Liver (tissue), 9 donors: Measurements from ENCODE around the gene B4GALT3. TPM values are rescaled to one million over a fixed set of nuclear protein-coding genes. Genes with fewer than 3 reads are reported as not detected.

Experiments used
- DNase-seq: peaks from one replicate; pipeline ENCODE4 v3.0.0-alpha.2; 2017; ENCODE audit warnings: low spot score
- H3K27ac ChIP-seq, 2 donors: one replicate each; pipeline ENCODE4 v1.7.0; 2013; ENCODE audit warnings: inconsistent platforms in 2 of 2, low read length in 2 of 2, control low read depth in 1 of 2, low read depth in 1 of 2, mild to moderate bottlenecking in 1 of 2
- H3K27me3 ChIP-seq, 4 donors: one replicate each; pipeline versions ENCODE4 v1.6.1 to v1.7.0; 2013; ENCODE audit warnings: low read length in 3 of 4, inconsistent platforms in 1 of 4, mild to moderate bottlenecking in 1 of 4, moderate library complexity in 1 of 4; ENCODE audit not compliant: control insufficient read depth in 4 of 4, insufficient read depth in 4 of 4
- H3K36me3 ChIP-seq, 4 donors: one replicate each; pipeline versions ENCODE4 v1.6.1 to v1.7.0; 2013; ENCODE audit warnings: low read length in 3 of 4, mild to moderate bottlenecking in 3 of 4, low read depth in 1 of 4, moderate library complexity in 1 of 4; ENCODE audit not compliant: control insufficient read depth in 4 of 4, insufficient read depth in 3 of 4
- H3K4me1 ChIP-seq, 4 donors: one replicate each; pipeline versions ENCODE4 v1.6.1 to v1.7.0; 2013; ENCODE audit warnings: low read length in 3 of 4, mild to moderate bottlenecking in 3 of 4, moderate library complexity in 1 of 4; ENCODE audit not compliant: control insufficient read depth in 4 of 4, insufficient read depth in 4 of 4
- H3K4me3 ChIP-seq, 3 donors: one replicate each; pipeline versions ENCODE4 v1.6.1 to v1.7.0; 2013; ENCODE audit warnings: low read length in 3 of 3, control low read depth in 1 of 3, low read depth in 1 of 3, mild to moderate bottlenecking in 1 of 3
- H3K9ac ChIP-seq, 2 donors: one replicate each; pipeline ENCODE4 v1.7.0; 2013; ENCODE audit warnings: low read length in 2 of 2, mild to moderate bottlenecking in 2 of 2, moderate library complexity in 2 of 2, control low read depth in 1 of 2, low read depth in 1 of 2
- H3K9me3 ChIP-seq, 4 donors: one replicate each; pipeline versions ENCODE4 v1.6.1 to v1.7.0; 2013; ENCODE audit warnings: low read length in 3 of 4; ENCODE audit not compliant: control insufficient read depth in 4 of 4
- FOXA1 ChIP-seq: IDR thresholded peaks from 2 replicates; pipeline ENCODE4 v1.6.1; 2016; ENCODE audit warnings: antibody characterized with exemption
- FOXA2 ChIP-seq: IDR thresholded peaks from 2 replicates; pipeline ENCODE4 v1.6.1; 2016; ENCODE audit warnings: antibody characterized with exemption
- HNF4G ChIP-seq: IDR thresholded peaks from 2 replicates; pipeline ENCODE4 v1.6.1; 2016; ENCODE audit warnings: antibody characterized with exemption
- JUND ChIP-seq, 2 donors: IDR thresholded peaks; 2 replicates each; pipeline ENCODE4 v1.6.1; 2016; ENCODE audit warnings: antibody characterized with exemption in 2 of 2
- NR2F2 ChIP-seq: IDR thresholded peaks from 2 replicates; pipeline ENCODE4 v1.6.1; 2016; ENCODE audit warnings: antibody characterized with exemption
- RAD21 ChIP-seq, 2 donors: IDR thresholded peaks; 2 replicates each; pipeline ENCODE4 v1.6.1; 2016; ENCODE audit warnings: antibody characterized with exemption in 2 of 2, mild to moderate bottlenecking in 2 of 2
- REST ChIP-seq: IDR thresholded peaks from 2 replicates; pipeline ENCODE4 v1.6.1; 2016; ENCODE audit warnings: antibody characterized with exemption, mild to moderate bottlenecking
- SP1 ChIP-seq: IDR thresholded peaks from 2 replicates; pipeline ENCODE4 v1.6.1; 2018; ENCODE audit warnings: antibody characterized with exemption, mild to moderate bottlenecking
- TAF1 ChIP-seq: conservative IDR thresholded peaks from 2 replicates; pipeline ENCODE4 v1.6.1; 2016; ENCODE audit warnings: antibody characterized with exemption, mild to moderate bottlenecking
- WGBS: extraction: QIAGEN DNeasy Blood & Tissue Kit; methylation state at CpG from one replicate; pipeline ENCODE4 v1.1.7; 2013; 5-methylcytosine and 5-hydroxymethylcytosine counted together
- polyA plus RNA-seq, 2 donors: library from polyadenylated mRNA; stranded (reverse) in 1 of 2; unstranded in 1 of 2; fragments of 200-250 nt in 1 of 2; fragments of >200 nt in 1 of 2; fragmentation: Nextera tagmentation in 1 of 2; extraction: Ambion mirVana in 1 of 2; gene quantifications; one replicate each; pipeline versions ENCODE4 v1.2.1 to v1.2.3, GENCODE V29; 2013 to 2015
- total RNA-seq, 2 donors: library from RNA; depleted of rRNA; stranded (reverse); fragments of >200 nt; gene quantifications; one replicate each; pipeline ENCODE4 v1.2.3, GENCODE V29; 2014
- TF ChIP-seq, protein P1 (sequence below): IDR thresholded peaks from 2 replicates; pipeline ENCODE4 v1.6.1; 2016; ENCODE audit warnings: antibody characterized with exemption
- TF ChIP-seq, protein P2 (sequence below): IDR thresholded peaks from 2 replicates; pipeline ENCODE4 v1.6.1; 2016; ENCODE audit warnings: antibody characterized with exemption
- TF ChIP-seq, protein P3 (sequence below): fragments of 150-350 bp; IDR thresholded peaks from 2 replicates; pipeline ENCODE4 v1.5.1; 2017; ENCODE audit warnings: improper control_type of control experiment, low read depth, low read length; ENCODE audit not compliant: missing input control
- donor health status: healthy.
- donor health status: healthy.
- donor health status: healthy.
- donor health status: healthy.
- donor health status: healthy.

Gene B4GALT3
- total and polyA plus RNA-seq, 4 donors: 13.1 to 23.8 (median 14.7) TPM

- Histone ChIP-seq H3K9me3 (no peaks in the 10 kb centered on the region), H3K27me3 (no peaks in the 10 kb centered on the region), H3K4me1 (peaks cover 0 to 51% (median 25%) of the 10 kb centered on the region in 4 donors), H3K27ac (peak overlapping the region; percentile 86 to 87), H3K9ac (peak overlapping the region; percentile 24 to 38), H3K4me3 (peak overlapping the region; percentile 20 to 72 (median 59)), H3K36me3 (peaks cover 4 to 23% (median 18%) of the 10 kb centered on the region in 4 donors)
- no peak for DNase-seq
- TF ChIP-seq SP1 (no peak), TAF1 (no peak), REST (no peak), FOXA2 (no peak), RAD21 (IDR thresholded peaks at IDR 0.05) (no peak), JUND (IDR thresholded peaks at IDR 0.05) (no peak), HNF4G (no peak), NR2F2 (no peak), FOXA1 (no peak)
- TF ChIP-seq, protein P1, sequence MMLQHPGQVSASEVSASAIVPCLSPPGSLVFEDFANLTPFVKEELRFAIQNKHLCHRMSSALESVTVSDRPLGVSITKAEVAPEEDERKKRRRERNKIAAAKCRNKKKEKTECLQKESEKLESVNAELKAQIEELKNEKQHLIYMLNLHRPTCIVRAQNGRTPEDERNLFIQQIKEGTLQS: no peak
- WGBS: 32% methylated on average over 3 of the region's 3 CpGs
Observed at GRCh38 chr1:161226759-161227158, 49.5 kb upstream of the B4GALT3 start.

- Histone ChIP-seq H3K36me3 (peaks cover 4 to 23% (median 18%) of the 10 kb centered on the region in 4 donors), H3K4me1 (peaks cover 0 to 51% (median 25%) of the 10 kb centered on the region in 4 donors), H3K9me3 (no peaks in the 10 kb centered on the region), H3K4me3 (peak overlapping the region; percentile 59 to 72 (median 64)), H3K27ac (peak overlapping the region; percentile 86 to 87), H3K27me3 (no peaks in the 10 kb centered on the region), H3K9ac (peak overlapping the region; percentile 24 to 26)
- WGBS: 3% methylated on average over 15 of the region's 15 CpGs
- TF ChIP-seq, protein P1: no peak
- TF ChIP-seq, protein P2, sequence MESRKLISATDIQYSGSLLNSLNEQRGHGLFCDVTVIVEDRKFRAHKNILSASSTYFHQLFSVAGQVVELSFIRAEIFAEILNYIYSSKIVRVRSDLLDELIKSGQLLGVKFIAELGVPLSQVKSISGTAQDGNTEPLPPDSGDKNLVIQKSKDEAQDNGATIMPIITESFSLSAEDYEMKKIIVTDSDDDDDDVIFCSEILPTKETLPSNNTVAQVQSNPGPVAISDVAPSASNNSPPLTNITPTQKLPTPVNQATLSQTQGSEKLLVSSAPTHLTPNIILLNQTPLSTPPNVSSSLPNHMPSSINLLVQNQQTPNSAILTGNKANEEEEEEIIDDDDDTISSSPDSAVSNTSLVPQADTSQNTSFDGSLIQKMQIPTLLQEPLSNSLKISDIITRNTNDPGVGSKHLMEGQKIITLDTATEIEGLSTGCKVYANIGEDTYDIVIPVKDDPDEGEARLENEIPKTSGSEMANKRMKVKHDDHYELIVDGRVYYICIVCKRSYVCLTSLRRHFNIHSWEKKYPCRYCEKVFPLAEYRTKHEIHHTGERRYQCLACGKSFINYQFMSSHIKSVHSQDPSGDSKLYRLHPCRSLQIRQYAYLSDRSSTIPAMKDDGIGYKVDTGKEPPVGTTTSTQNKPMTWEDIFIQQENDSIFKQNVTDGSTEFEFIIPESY: no peak
- TF ChIP-seq, protein P3, sequence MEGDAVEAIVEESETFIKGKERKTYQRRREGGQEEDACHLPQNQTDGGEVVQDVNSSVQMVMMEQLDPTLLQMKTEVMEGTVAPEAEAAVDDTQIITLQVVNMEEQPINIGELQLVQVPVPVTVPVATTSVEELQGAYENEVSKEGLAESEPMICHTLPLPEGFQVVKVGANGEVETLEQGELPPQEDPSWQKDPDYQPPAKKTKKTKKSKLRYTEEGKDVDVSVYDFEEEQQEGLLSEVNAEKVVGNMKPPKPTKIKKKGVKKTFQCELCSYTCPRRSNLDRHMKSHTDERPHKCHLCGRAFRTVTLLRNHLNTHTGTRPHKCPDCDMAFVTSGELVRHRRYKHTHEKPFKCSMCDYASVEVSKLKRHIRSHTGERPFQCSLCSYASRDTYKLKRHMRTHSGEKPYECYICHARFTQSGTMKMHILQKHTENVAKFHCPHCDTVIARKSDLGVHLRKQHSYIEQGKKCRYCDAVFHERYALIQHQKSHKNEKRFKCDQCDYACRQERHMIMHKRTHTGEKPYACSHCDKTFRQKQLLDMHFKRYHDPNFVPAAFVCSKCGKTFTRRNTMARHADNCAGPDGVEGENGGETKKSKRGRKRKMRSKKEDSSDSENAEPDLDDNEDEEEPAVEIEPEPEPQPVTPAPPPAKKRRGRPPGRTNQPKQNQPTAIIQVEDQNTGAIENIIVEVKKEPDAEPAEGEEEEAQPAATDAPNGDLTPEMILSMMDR: no peak
- DNase-seq: no peak
Observed at GRCh38 chr1:161226320-161226711, 49.0 kb upstream of the B4GALT3 start.
